H9 (cell line): Measurements from ENCODE around the gene TMC2. TPM values are rescaled to one million over a fixed set of nuclear protein-coding genes. Genes with fewer than 3 reads are reported as not detected.
"Not testable (repeated sequence)": the region's sequence is repeated elsewhere in the genome, so short reads cannot be mapped to it uniquely, and the experiment has no call there.

ENCODE experiments used
- DNase-seq: peaks from one replicate; pipeline ENCODE4 v3.0.0-alpha.2; 2017
- H2AFZ ChIP-seq: one replicate; pipeline ENCODE4 v1.6.1; 2013; ENCODE audit warnings: mild to moderate bottlenecking, low read length, control low read depth, moderate library complexity
- H2AK5ac ChIP-seq: 2 replicates; pipeline ENCODE4 v1.6.1; 2013; ENCODE audit warnings: low read length, control low read depth, mixed read lengths; ENCODE audit not compliant: insufficient read length
- H2BK120ac ChIP-seq: one replicate; pipeline ENCODE4 v1.6.1; 2013; ENCODE audit warnings: low read depth, mild to moderate bottlenecking, low read length, control low read depth, inconsistent platforms; ENCODE audit not compliant: poor library complexity, severe bottlenecking
- H2BK12ac ChIP-seq: 2 replicates; pipeline ENCODE4 v1.6.1; 2013; ENCODE audit warnings: low read length, control low read depth, mixed read lengths, low read depth; ENCODE audit not compliant: insufficient read length
- H2BK15ac ChIP-seq: 2 replicates; pipeline ENCODE4 v1.6.1; 2013; ENCODE audit warnings: low read depth, low read length, control low read depth
- H2BK20ac ChIP-seq: one replicate; pipeline ENCODE4 v1.6.1; 2013; ENCODE audit warnings: low read depth, mild to moderate bottlenecking, low read length, control low read depth, inconsistent platforms; ENCODE audit not compliant: poor library complexity, severe bottlenecking
- H2BK5ac ChIP-seq: 2 replicates; pipeline ENCODE4 v1.6.1; 2013; ENCODE audit warnings: low read length, control low read depth, mixed read lengths; ENCODE audit not compliant: insufficient read length
- H3K14ac ChIP-seq: 2 replicates; pipeline ENCODE4 v1.6.1; 2013; ENCODE audit warnings: low read length, control low read depth; ENCODE audit not compliant: insufficient read depth
- H3K18ac ChIP-seq: 2 replicates; pipeline ENCODE4 v1.6.1; 2013; ENCODE audit warnings: low read depth, mild to moderate bottlenecking, mixed read lengths, low read length, control low read depth; ENCODE audit not compliant: insufficient read length
- H3K23ac ChIP-seq: 2 replicates; pipeline ENCODE4 v1.6.1; 2013; ENCODE audit warnings: low read length, control low read depth, mixed read lengths, low read depth; ENCODE audit not compliant: insufficient read length
- H3K23me2 ChIP-seq: 2 replicates; pipeline ENCODE4 v1.6.1; 2013; ENCODE audit warnings: low read depth, mild to moderate bottlenecking, mixed read lengths, low read length, control low read depth; ENCODE audit not compliant: insufficient read length, poor library complexity, severe bottlenecking
- H3K27ac ChIP-seq: 2 replicates; pipeline ENCODE4 v1.5.1; 2013; ENCODE audit warnings: low read length, control low read depth, mixed read lengths, low read depth; ENCODE audit not compliant: insufficient read length
- H3K27me3 ChIP-seq: 2 replicates; pipeline ENCODE4 v1.6.1; 2013; ENCODE audit warnings: low read length, control low read depth, inconsistent platforms; ENCODE audit not compliant: insufficient read depth
- H3K4ac ChIP-seq: 2 replicates; pipeline ENCODE4 v1.6.1; 2013; ENCODE audit warnings: low read depth, mild to moderate bottlenecking, control low read depth, inconsistent platforms, low read length, moderate library complexity
- H3K4me1 ChIP-seq: 2 replicates; pipeline ENCODE4 v1.6.1; 2013; ENCODE audit warnings: low read length, control low read depth, inconsistent platforms; ENCODE audit not compliant: insufficient read depth
- H3K4me2 ChIP-seq: 2 replicates; pipeline ENCODE4 v1.6.1; 2013; ENCODE audit warnings: low read length, control low read depth, mixed read lengths; ENCODE audit not compliant: insufficient read length, insufficient read depth
- H3K56ac ChIP-seq: 2 replicates; pipeline ENCODE4 v1.6.1; 2013; ENCODE audit warnings: low read depth, mild to moderate bottlenecking, mixed read lengths, low read length, control low read depth; ENCODE audit not compliant: insufficient read length
- H3K79me1 ChIP-seq: 2 replicates; pipeline ENCODE4 v1.6.1; 2013; ENCODE audit warnings: low read depth, mild to moderate bottlenecking, moderate library complexity, low read length, control low read depth, inconsistent platforms; ENCODE audit not compliant: insufficient read depth, poor library complexity, severe bottlenecking
- H3K79me2 ChIP-seq: 2 replicates; pipeline ENCODE4 v1.6.1; 2013; ENCODE audit warnings: low read length, control low read depth, inconsistent platforms; ENCODE audit not compliant: insufficient read depth
- H3K9ac ChIP-seq: 2 replicates; pipeline ENCODE4 v1.6.1; 2013; ENCODE audit warnings: low read length, control low read depth, mixed read lengths; ENCODE audit not compliant: insufficient read length; ENCODE audit errors: extremely low read depth
- H3K9me3 ChIP-seq: one replicate; pipeline ENCODE4 v1.6.1; 2013; ENCODE audit warnings: low read depth, low read length, inconsistent platforms; ENCODE audit not compliant: control insufficient read depth
- H3T11ph ChIP-seq: one replicate; pipeline ENCODE4 v1.6.1; 2013; ENCODE audit warnings: mild to moderate bottlenecking, low read length, control low read depth, inconsistent platforms
- H4K20me1 ChIP-seq: one replicate; pipeline ENCODE4 v1.6.1; 2013; ENCODE audit not compliant: control insufficient read depth, insufficient read length, insufficient read depth
- H4K5ac ChIP-seq: 2 replicates; pipeline ENCODE4 v1.6.1; 2013; ENCODE audit warnings: low read depth, mild to moderate bottlenecking, mixed read lengths, low read length, control low read depth; ENCODE audit not compliant: insufficient read length
- H4K8ac ChIP-seq: replicated peaks from 2 replicates; pipeline ENCODE4 v1.6.1; 2013; ENCODE audit warnings: low read length, control low read depth, mixed read lengths, low read depth; ENCODE audit not compliant: insufficient read length
- H4K91ac ChIP-seq: 2 replicates; pipeline ENCODE4 v1.6.1; 2013; ENCODE audit warnings: low read depth, mild to moderate bottlenecking, moderate library complexity, mixed read lengths, low read length, control low read depth; ENCODE audit not compliant: insufficient read length
- H3K27ac Mint-ChIP-seq, 3 experiments: 2 replicates in 2 of 3; 3 replicates in 1 of 3; pipeline ENCODE4 v1.8.0; 2020 to 2021; ENCODE audit warnings: mixed read lengths in 3 of 3, mild to moderate bottlenecking in 1 of 3, moderate library complexity in 1 of 3
- H3K27me3 Mint-ChIP-seq: 2 replicates; pipeline ENCODE4 v1.8.0; 2021; ENCODE audit warnings: low read depth, mild to moderate bottlenecking, moderate library complexity, mixed read lengths
- H3K36me3 Mint-ChIP-seq, 3 experiments: 2 replicates in 2 of 3; 3 replicates in 1 of 3; pipeline ENCODE4 v1.8.0; 2020 to 2021; ENCODE audit warnings: low read depth in 3 of 3, mixed read lengths in 3 of 3; ENCODE audit not compliant: insufficient read depth in 1 of 3
- H3K4me1 Mint-ChIP-seq, 2 experiments: 2 replicates each; pipeline ENCODE4 v1.8.0; 2020; ENCODE audit warnings: mixed read lengths in 2 of 2
- H3K4me3 Mint-ChIP-seq, 2 experiments: 2 replicates in 1 of 2; 3 replicates in 1 of 2; pipeline ENCODE4 v1.8.0; 2020 to 2021; ENCODE audit warnings: mild to moderate bottlenecking in 2 of 2, mixed read lengths in 2 of 2, moderate library complexity in 1 of 2
- H3K9me3 Mint-ChIP-seq, 2 experiments: 2 replicates in 1 of 2; 3 replicates in 1 of 2; pipeline ENCODE4 v1.8.0; 2020; ENCODE audit warnings: mild to moderate bottlenecking in 2 of 2, mixed read lengths in 2 of 2, moderate library complexity in 1 of 2
- WGBS: extraction: QIAGEN DNeasy Blood & Tissue Kit; methylation state at CpG from one replicate; pipeline ENCODE4 v1.1.7; 2013; ENCODE audit warnings: missing lambda C conversion rate, low lambda C conversion rate, mixed read lengths; ENCODE audit not compliant: insufficient read length; ENCODE audit errors: extremely low coverage; 5-methylcytosine and 5-hydroxymethylcytosine counted together
- total RNA-seq: library from RNA; stranded (reverse); gene quantifications from 2 replicates; pipeline ENCODE4 v1.2.1, GENCODE V29; 2021
- TF ChIP-seq, protein P1 (sequence below): fragments of 200-600 bp; sonication (generic); conservative IDR thresholded peaks from 3 replicates; pipeline ENCODE4 v1.8.0; 2021; ENCODE audit warnings: antibody characterized with exemption, mild to moderate bottlenecking

The TMC2 gene
- total RNA-seq, 1 experiment from 2014 or later = not detected

DNA sequence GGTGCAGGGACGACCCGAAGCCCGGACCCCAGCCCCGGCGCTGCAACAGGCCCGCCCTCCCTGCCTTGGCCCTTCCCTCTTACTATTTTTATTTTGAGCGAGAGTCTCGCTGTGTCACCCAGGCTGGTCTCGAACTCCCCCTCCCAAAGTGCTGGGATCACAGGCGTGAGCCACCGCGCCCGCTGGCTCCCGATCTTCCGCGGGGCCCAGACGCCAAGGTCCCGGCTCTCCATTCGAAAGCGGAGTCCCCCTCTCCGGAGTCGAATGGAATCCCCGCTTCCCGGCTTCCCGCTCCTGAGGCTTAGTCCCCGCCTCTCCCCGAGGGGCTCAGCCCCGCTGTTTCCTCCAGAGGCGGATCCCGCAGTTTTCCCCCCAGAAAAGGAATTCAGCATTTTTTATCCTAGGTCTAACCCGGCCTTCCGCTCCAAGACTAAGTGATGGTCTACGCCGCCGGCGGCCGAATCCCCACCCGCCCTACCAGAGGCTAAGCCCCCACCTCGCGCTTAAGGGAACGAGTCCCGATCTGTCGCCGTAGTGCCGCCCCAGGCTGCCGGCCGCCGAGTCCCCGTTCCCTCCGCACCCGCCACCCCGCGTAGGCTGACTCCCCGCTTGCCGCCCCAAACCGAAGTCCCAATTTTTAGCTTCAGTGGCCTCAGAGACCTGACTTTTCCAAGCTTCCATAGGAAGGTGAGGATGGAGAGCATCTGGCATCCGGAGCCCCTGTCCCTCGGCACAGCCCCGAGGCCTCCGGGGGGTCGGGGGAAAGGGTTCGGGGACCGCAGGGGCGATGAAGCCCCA is 11.5 kb upstream of the TMC2 start:
- Histone ChIP-seq H3T11ph (no peak overlapping the region), H3K23me2 (peaks cover 6% of the 10 kb centered on the region), H3K27ac (no peak overlapping the region), H4K5ac (no peak overlapping the region), H2AFZ (no peak overlapping the region), H2AK5ac (no peak overlapping the region), H2BK120ac (no peak overlapping the region), H4K20me1 (no peaks in the 10 kb centered on the region), H3K4ac (no peak overlapping the region), H3K79me2 (no peaks in the 10 kb centered on the region), H2BK12ac (no peak overlapping the region), H3K9ac (no peak overlapping the region), H2BK20ac (no peak overlapping the region), H3K14ac (0 out of 2 replicates have a peak overlapping the region, but pooled peaks have one; percentile 8), H4K8ac (no peak overlapping the region), H3K27me3 (peaks cover 24% of the 10 kb centered on the region), H3K18ac (peak overlapping the region; percentile 47), H3K56ac (no peak overlapping the region), H3K4me1 (no peaks in the 10 kb centered on the region), H3K9me3 (no peaks in the 10 kb centered on the region), H3K79me1 (no peaks in the 10 kb centered on the region), H3K23ac (no peak overlapping the region), H2BK15ac (no peak overlapping the region), H3K4me2 (peak overlapping the region; percentile 73), H2BK5ac (no peak overlapping the region), H4K91ac (no peak overlapping the region)
- peak; percentile 57 for DNase-seq
- no peak overlapping the region; a peak in 1 of 7 replicates for H3K27ac Mint-ChIP-seq
- no peaks in the 10 kb centered on the region; a peak in 1 of 5 replicates for H3K9me3 Mint-ChIP-seq
- TF ChIP-seq, protein P1, sequence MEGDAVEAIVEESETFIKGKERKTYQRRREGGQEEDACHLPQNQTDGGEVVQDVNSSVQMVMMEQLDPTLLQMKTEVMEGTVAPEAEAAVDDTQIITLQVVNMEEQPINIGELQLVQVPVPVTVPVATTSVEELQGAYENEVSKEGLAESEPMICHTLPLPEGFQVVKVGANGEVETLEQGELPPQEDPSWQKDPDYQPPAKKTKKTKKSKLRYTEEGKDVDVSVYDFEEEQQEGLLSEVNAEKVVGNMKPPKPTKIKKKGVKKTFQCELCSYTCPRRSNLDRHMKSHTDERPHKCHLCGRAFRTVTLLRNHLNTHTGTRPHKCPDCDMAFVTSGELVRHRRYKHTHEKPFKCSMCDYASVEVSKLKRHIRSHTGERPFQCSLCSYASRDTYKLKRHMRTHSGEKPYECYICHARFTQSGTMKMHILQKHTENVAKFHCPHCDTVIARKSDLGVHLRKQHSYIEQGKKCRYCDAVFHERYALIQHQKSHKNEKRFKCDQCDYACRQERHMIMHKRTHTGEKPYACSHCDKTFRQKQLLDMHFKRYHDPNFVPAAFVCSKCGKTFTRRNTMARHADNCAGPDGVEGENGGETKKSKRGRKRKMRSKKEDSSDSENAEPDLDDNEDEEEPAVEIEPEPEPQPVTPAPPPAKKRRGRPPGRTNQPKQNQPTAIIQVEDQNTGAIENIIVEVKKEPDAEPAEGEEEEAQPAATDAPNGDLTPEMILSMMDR = no peak; the same call in 2 of the 3 replicates
- H3K36me3 Mint-ChIP-seq = no peaks in the 10 kb centered on the region; a peak in 1 of 7 replicates
- peaks cover 3% of the 10 kb centered on the region in 2 experiments for H3K4me1 Mint-ChIP-seq
- peak overlapping the region; percentile 79 to 91 for H3K4me3 Mint-ChIP-seq
- WGBS = no CpG with 5 or more reads among the region's 64 CpGs
- H3K27me3 Mint-ChIP-seq = peaks cover 96% of the 10 kb centered on the region

DNA sequence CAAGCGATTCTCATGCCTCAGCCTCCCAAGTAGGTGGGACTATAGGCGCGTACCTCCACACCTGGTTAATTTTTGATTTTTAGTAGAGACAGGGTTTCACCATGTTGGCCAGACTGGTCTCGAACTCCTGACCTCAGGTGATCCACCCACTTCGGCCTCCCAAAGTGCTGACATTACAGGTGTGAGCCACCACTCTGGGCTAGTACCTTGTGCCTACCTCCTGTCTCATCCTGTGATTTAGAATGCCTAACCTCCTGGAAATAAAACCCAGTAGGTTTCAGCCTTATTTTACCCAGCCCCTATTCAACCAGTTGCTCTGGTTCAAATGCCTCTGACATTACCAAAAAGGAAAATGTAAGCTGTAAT is 10.2 kb upstream of the TMC2 start:
- H4K20me1 ChIP-seq = not testable (repeated sequence)

More for the DNA sequence above, 10.2 kb upstream of the TMC2 start:
- H3K9me3 Mint-ChIP-seq, H3K14ac ChIP-seq, H3K36me3 Mint-ChIP-seq, H2BK12ac ChIP-seq, H2AFZ ChIP-seq, H3K27ac Mint-ChIP-seq, H4K8ac ChIP-seq, H4K5ac ChIP-seq, H3K4me1 ChIP-seq, H3K4ac ChIP-seq, H4K91ac ChIP-seq, H2BK20ac ChIP-seq, H2BK120ac ChIP-seq, H3K27ac ChIP-seq, H3K4me1 Mint-ChIP-seq, H3K4me2 ChIP-seq, H3K79me1 ChIP-seq, H3K23ac ChIP-seq, H2BK15ac ChIP-seq, H3K56ac ChIP-seq, H3K18ac ChIP-seq, H2AK5ac ChIP-seq, H3K23me2 ChIP-seq, H3K79me2 ChIP-seq, DNase-seq, H3T11ph ChIP-seq, H3K4me3 Mint-ChIP-seq, H3K9ac ChIP-seq, H2BK5ac ChIP-seq, H3K9me3 ChIP-seq: not testable (repeated sequence)
- H3K27me3 ChIP-seq = peaks cover 17% of the 10 kb centered on the region
- peaks cover 92% of the 10 kb centered on the region for H3K27me3 Mint-ChIP-seq
- WGBS = no CpG with 5 or more reads among the region's 5 CpGs
